K562 (cell line): ENCODE data around the gene DUS1L. TPM values are rescaled to one million over a fixed set of nuclear protein-coding genes. Genes with fewer than 3 reads are reported as not detected.
A peak's percentile ranks its signal among the peaks of the same experiment; 100 is the strongest.

Source experiments
- FIP1L1 ChIP-seq: fragments of 200-400 bp; formaldehyde crosslinking; IDR thresholded peaks from 2 replicates; pipeline ENCODE4 v1.6.1; 2018; ENCODE audit warnings: mild to moderate bottlenecking, low read depth, low read length; ENCODE audit not compliant: poor library complexity, severe bottlenecking
- HNRNPK ChIP-seq: fragments of 200-400 bp; formaldehyde crosslinking; IDR thresholded peaks from one replicate; pipeline ENCODE4 v1.6.1; 2018; ENCODE audit warnings: mild to moderate bottlenecking, low read depth, low read length; ENCODE audit not compliant: poor library complexity, severe bottlenecking
- HNRNPLL ChIP-seq: fragments of 200-400 bp; formaldehyde crosslinking; IDR thresholded peaks from 2 replicates; pipeline ENCODE4 v1.6.1; 2017; ENCODE audit warnings: low read length, low read depth, mild to moderate bottlenecking; ENCODE audit not compliant: poor library complexity, severe bottlenecking
- POLR2B ChIP-seq: fragments of 450-650 bp; IDR thresholded peaks from 2 replicates; pipeline ENCODE4 v1.6.1; 2018; ENCODE audit warnings: low read depth; ENCODE audit not compliant: partially characterized antibody
- SIN3A ChIP-seq, 2 experiments: fragments of 150-350 bp in 1 of 2; IDR thresholded peaks; 2 replicates each; pipeline ENCODE4 v1.6.1; 2011 to 2016; ENCODE audit warnings: borderline replicate concordance in 2 of 2, low read depth in 2 of 2, low read length in 2 of 2, mild to moderate bottlenecking in 2 of 2, moderate library complexity in 2 of 2; ENCODE audit not compliant: control insufficient read depth in 1 of 2
- SMARCA4 ChIP-seq: fragments of 450-650 bp; IDR thresholded peaks from 2 replicates; pipeline ENCODE4 v1.6.1; 2016
- SP1 ChIP-seq: sonication (generic); formaldehyde crosslinking; IDR thresholded peaks from 2 replicates; pipeline ENCODE4 v1.8.1; 2022; ENCODE audit warnings: mild to moderate bottlenecking, missing genetic modification reagents
- ZBTB7A ChIP-seq: IDR thresholded peaks from 2 replicates; pipeline ENCODE4 v1.6.1; 2011; ENCODE audit warnings: low read depth, mild to moderate bottlenecking, low read length, moderate library complexity, borderline replicate concordance; ENCODE audit not compliant: control insufficient read depth
- ZNF146 ChIP-seq: IDR thresholded peaks from one replicate; pipeline ENCODE4 v1.6.1; 2018; ENCODE audit warnings: missing compliant biosample characterization; ENCODE audit not compliant: unreplicated experiment
- ZNF57 ChIP-seq: fragments of 450-650 bp; formaldehyde crosslinking; IDR thresholded peaks from 2 replicates; pipeline ENCODE4 v1.4.0; 2020; ENCODE audit warnings: mild to moderate bottlenecking, moderate library complexity
- ZNF766 ChIP-seq: fragments of 200-800 bp; sonication (Bioruptor generic); conservative IDR thresholded peaks from 2 replicates; pipeline ENCODE4 v1.6.1; 2016; ENCODE audit warnings: missing genetic modification characterization, missing compliant biosample characterization
- polyA plus RNA-seq, 8 experiments: library from polyadenylated mRNA; depleted of rRNA in 4 of 8; stranded (reverse) in 5 of 8; unstranded in 3 of 8; fragments of >200 nt; fragmentation: Nextera tagmentation in 2 of 8; fragmentation: Illumina TruSeq in 1 of 8; extraction: Ambion mirVana in 2 of 8; extraction: Trizol in 1 of 8; gene quantifications; 2 replicates each; pipeline versions ENCODE4 v1.2.1 to v1.2.3, GENCODE V29; 2011 to 2014; ENCODE audit warnings: inconsistent platforms in 1 of 8, missing spikeins in 1 of 8
- total RNA-seq, 7 experiments: library from RNA; depleted of rRNA in 6 of 7; stranded (reverse); fragments of >200 nt in 6 of 7; fragmentation: Illumina TruSeq in 2 of 7; extraction: Trizol in 2 of 7; gene quantifications; 2 replicates each; pipeline versions ENCODE4 v1.2.1 to v1.2.3, GENCODE V29; 2011 to 2021; ENCODE audit warnings: low replicate concordance in 1 of 7

The DUS1L gene
- total and polyA plus RNA-seq, 9 of the 15 experiments (the other 6 are each of a cell fraction or from before 2014, with no cell fraction given) = 7.8 to 210 (median 83.9) TPM

DNA sequence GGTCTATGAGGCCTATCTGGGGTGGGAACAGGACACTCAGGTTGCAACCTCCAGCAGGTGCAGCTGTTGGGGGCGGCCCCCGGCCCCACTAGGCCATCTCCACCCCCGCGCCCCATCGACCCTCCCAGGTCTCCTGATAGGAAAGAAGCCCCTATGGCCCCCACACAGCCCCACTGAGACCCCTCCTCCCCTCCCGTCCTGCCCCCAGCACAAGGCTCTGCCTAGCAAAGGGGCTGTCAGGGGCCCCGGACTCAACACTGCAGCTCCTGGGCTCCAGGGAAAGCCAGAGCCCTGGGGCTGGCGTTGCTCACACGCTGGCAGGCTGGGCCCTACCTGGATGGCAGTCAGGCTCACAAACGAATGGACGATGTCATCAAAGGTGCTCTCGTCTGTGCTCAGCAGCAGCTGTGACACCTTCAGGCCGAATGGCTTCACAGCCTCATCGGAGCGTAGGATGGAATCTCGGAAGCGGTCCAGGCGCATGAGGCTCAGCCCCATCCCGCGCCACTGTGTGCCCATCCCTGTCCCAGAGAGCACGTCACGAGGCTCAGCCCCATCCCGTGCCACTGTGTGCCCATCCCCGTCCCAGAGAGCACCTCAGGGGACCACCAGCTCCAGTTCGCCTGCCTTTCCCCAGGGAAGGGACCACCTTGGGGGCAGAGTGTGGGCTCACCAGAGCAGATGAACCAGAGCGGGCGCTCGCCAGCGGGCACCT lies 25.1 kb upstream of the DUS1L start (continued):
- peak; percentile 44; the same call in 1 of the 2 replicates for TF ChIP-seq ZBTB7A
- no peak for TF ChIP-seq SMARCA4
- TF ChIP-seq ZNF57 = no peak
- peak; percentile 41 for TF ChIP-seq FIP1L1
- TF ChIP-seq POLR2B = peak; percentile 18
- no peak for TF ChIP-seq SP1 (CRISPR knock-in tag)
- peak in 1 of 2 experiments; percentile 25; a peak in 1 of 4 replicates for TF ChIP-seq SIN3A (IDR thresholded peaks at IDR 0.05; ENCODE audit: borderline replicate concordance in 2 of 2, control insufficient read depth in 1 of 2, low read depth in 2 of 2, low read length in 2 of 2)
- no peak for TF ChIP-seq ZNF146 (CRISPR knock-in tag)
- TF ChIP-seq ZNF766 (CRISPR knock-in tag) = no peak
- TF ChIP-seq HNRNPLL = no peak
- TF ChIP-seq HNRNPK = no peak
- TF ChIP-seq, all 486 proteins: peak for 11
